Retinal pigment epithelial cell (primary cell): Measurements from ENCODE around the gene PCDHB3.
A peak's percentile ranks its signal among the peaks of the same experiment; 100 is the strongest.

ENCODE experiments used
- DNase-seq: peaks from one replicate; pipeline ENCODE4 v3.0.0-alpha.2; 2010; ENCODE audit warnings: low read depth
- H3K4me3 ChIP-seq: 2 replicates; pipeline ENCODE4 v1.5.1; 2011; ENCODE audit warnings: mild to moderate bottlenecking, low read length, control low read depth, moderate library complexity
- CTCF ChIP-seq: conservative IDR thresholded peaks from 2 replicates; pipeline ENCODE4 v1.5.1; 2011; ENCODE audit warnings: low read depth, low read length, control low read depth, inconsistent platforms

The PCDHB3 gene

GRCh38 chr5:141100243-141100805 is at the start of gene PCDHB3:
TSS of gene PCDHB3 (plus strand) at chr5:141100473. CDS start at chr5:141100650, 177 bp downstream.
- no peak for DNase-seq
- TF ChIP-seq CTCF: peak; percentile 12
- H3K4me3 ChIP-seq: no peak within 1 kb of the TSS

GRCh38 chr5:141050622-141051520 is 49.4 kb upstream of the PCDHB3 start, which contains the start of gene PCDHB1:
TSS of gene PCDHB1 (plus strand) at chr5:141051374. CDS start at chr5:141051471, 97 bp downstream.
- TF ChIP-seq CTCF: no peak

GRCh38 chr5:141051521-141051866 is 48.8 kb upstream of the PCDHB3 start:
- peak overlapping the region; percentile 18 for H3K4me3 ChIP-seq

More at GRCh38 chr5:141050622-141051520, 49.4 kb upstream of the PCDHB3 start, which contains the start of gene PCDHB1:
- peak within 1 kb of the TSS; percentile 18 for H3K4me3 ChIP-seq
- no peak for DNase-seq

GRCh38 chr5:141077826-141078225 is 22.4 kb upstream of the PCDHB3 start:
- no peak for TF ChIP-seq CTCF

More at GRCh38 chr5:141051521-141051866, 48.8 kb upstream of the PCDHB3 start:
- TF ChIP-seq CTCF: no peak
- no peak for DNase-seq

GRCh38 chr5:141082228-141082627 is 18.0 kb upstream of the PCDHB3 start:
- DNase-seq: no peak
- TF ChIP-seq CTCF: no peak
- no peak overlapping the region for H3K4me3 ChIP-seq

More at GRCh38 chr5:141077826-141078225, 22.4 kb upstream of the PCDHB3 start:
- no peak overlapping the region for H3K4me3 ChIP-seq
- DNase-seq: no peak

GRCh38 chr5:141084487-141084989 is 15.7 kb upstream of the PCDHB3 start:
- peak overlapping the region; percentile 21 for H3K4me3 ChIP-seq
- DNase-seq: no peak
- no peak for TF ChIP-seq CTCF
